ENCODE measurements around the gene PARVB. TPM values are rescaled to one million over a fixed set of nuclear protein-coding genes. Genes with fewer than 3 reads are reported as not detected.

Gene PARVB
- total RNA-seq, 2 experiments from 2014 or later: 42.7 to 45.9 TPM

GRCh38 chr22:44019416-44019815 is 4.7 kb upstream of the PARVB start:
- no peak overlapping the region for H3K27ac Mint-ChIP-seq
- no peaks in the 10 kb centered on the region for H3K27me3 Mint-ChIP-seq
- H3K36me3 Mint-ChIP-seq (ENCODE audit: low read depth): peaks cover 2% of the 10 kb centered on the region
- intact Hi-C loops (cut with DNase I, micrococcal nuclease): no loop called here
- no peaks in the 10 kb centered on the region for H3K9me3 Mint-ChIP-seq (ENCODE audit: low read depth)
- ChIA-PET POLR2A (no interaction called here), CTCF (interaction anchor here (0.7 kb wide), 1 partner anchor 74 kb away, joined by 3 read pairs; no protein-coding TSS in a partner anchor)
- H3K4me3 Mint-ChIP-seq: no peak overlapping the region
- peaks cover 14% of the 10 kb centered on the region for H3K4me1 Mint-ChIP-seq
- ATAC-seq (no peak), DNase-seq (no peak)

- no peaks in the 10 kb centered on the region for H3K9me3 Mint-ChIP-seq (ENCODE audit: low read depth)
- no peak overlapping the region for H3K4me3 Mint-ChIP-seq
- CTCF ChIA-PET: interaction anchor here (0.7 kb wide), 1 partner anchor 74 kb away, joined by 3 read pairs; no protein-coding TSS in a partner anchor
- intact Hi-C loops (cut with DNase I, micrococcal nuclease): no loop called here
- no peak overlapping the region for H3K27ac Mint-ChIP-seq
- peaks cover 14% of the 10 kb centered on the region for H3K4me1 Mint-ChIP-seq
- H3K27me3 Mint-ChIP-seq: no peaks in the 10 kb centered on the region
- POLR2A ChIA-PET: interaction anchor here (0.7 kb wide), 1 partner anchor 66 kb away, joined by 5 read pairs; no protein-coding TSS in a partner anchor
- H3K36me3 Mint-ChIP-seq (ENCODE audit: low read depth): peaks cover 2% of the 10 kb centered on the region
- no peak for DNase-seq
- no peak for ATAC-seq
Measured at GRCh38 chr22:44019846-44020245, 4.3 kb upstream of the PARVB start.

GRCh38 chr22:44020981-44021380 is 3.1 kb upstream of the PARVB start:
- no peak overlapping the region for H3K27ac Mint-ChIP-seq
- H3K4me3 Mint-ChIP-seq: no peak overlapping the region

GRCh38 chr22:44023404-44024287 is 456 bp upstream of the PARVB start:
- H3K36me3 Mint-ChIP-seq (ENCODE audit: low read depth): peaks cover 2% of the 10 kb centered on the region
- POLR2A ChIA-PET: no interaction called here
- H3K4me1 Mint-ChIP-seq: peaks cover 31% of the 10 kb centered on the region
- ATAC-seq: peak; percentile 52
- peak overlapping the region; percentile 81 for H3K4me3 Mint-ChIP-seq
- peak; percentile 60 for DNase-seq
- intact Hi-C loops (cut with DNase I, micrococcal nuclease): loop anchor here in 1 of 2 experiments (1.0 kb wide), 1 partner anchor 68 kb away; the partner anchor contains the start of gene SAMM50
- peak overlapping the region; percentile 65 for H3K27ac Mint-ChIP-seq
- CTCF ChIA-PET: interaction anchor here (0.5 to 1.0 kb wide), 2 partner anchors 30 to 1656 kb away, joined by 3 to 4 read pairs; no protein-coding TSS in a partner anchor
- H3K9me3 Mint-ChIP-seq (ENCODE audit: low read depth): no peaks in the 10 kb centered on the region
- peaks cover 9% of the 10 kb centered on the region for H3K27me3 Mint-ChIP-seq

More at GRCh38 chr22:44020981-44021380, 3.1 kb upstream of the PARVB start:
- intact Hi-C loops (cut with DNase I, micrococcal nuclease): no loop called here
- no peak for DNase-seq
- no peaks in the 10 kb centered on the region for H3K9me3 Mint-ChIP-seq (ENCODE audit: low read depth)
- POLR2A ChIA-PET: no interaction called here
- peaks cover 8% of the 10 kb centered on the region for H3K27me3 Mint-ChIP-seq
- H3K4me1 Mint-ChIP-seq: peaks cover 18% of the 10 kb centered on the region
- ATAC-seq: no peak
- peaks cover 2% of the 10 kb centered on the region for H3K36me3 Mint-ChIP-seq (ENCODE audit: low read depth)
- CTCF ChIA-PET: no interaction called here

GRCh38 chr22:44025171-44026065 is 1.3 kb downstream of the PARVB start:
- H3K36me3 Mint-ChIP-seq (ENCODE audit: low read depth): peaks cover 2% of the 10 kb centered on the region
- ATAC-seq: no peak
- ChIA-PET POLR2A (no interaction called here), CTCF (interaction anchor here (1.3 kb wide), 1 partner anchor 32 kb away, joined by 6 read pairs; no protein-coding TSS in a partner anchor)
- H3K9me3 Mint-ChIP-seq (ENCODE audit: low read depth): no peaks in the 10 kb centered on the region
- H3K4me3 Mint-ChIP-seq: peak overlapping the region; percentile 78
- peak overlapping the region; percentile 80 for H3K27ac Mint-ChIP-seq
- H3K27me3 Mint-ChIP-seq: peaks cover 9% of the 10 kb centered on the region
- intact Hi-C loops (cut with DNase I, micrococcal nuclease): loop anchor here in 1 of 2 experiments (5.0 kb wide), 1 partner anchor 157 kb away; the partner anchor contains the start of gene PARVG
- H3K4me1 Mint-ChIP-seq: peaks cover 33% of the 10 kb centered on the region
- DNase-seq: no peak

- Mint-ChIP-seq H3K27me3 (peaks cover 9% of the 10 kb centered on the region), H3K4me1 (peaks cover 39% of the 10 kb centered on the region), H3K36me3 (ENCODE audit: low read depth) (peaks cover 2% of the 10 kb centered on the region), H3K27ac (peak overlapping the region; percentile 93), H3K9me3 (ENCODE audit: low read depth) (no peaks in the 10 kb centered on the region), H3K4me3 (peak overlapping the region; percentile 78)
- CTCF ChIA-PET: interaction anchor here (0.7 to 1.3 kb wide), 2 partner anchors 33 to 599 kb away, joined by 3 to 6 read pairs; no protein-coding TSS in a partner anchor
- ATAC-seq (no peak), DNase-seq (no peak)
- POLR2A ChIA-PET: no interaction called here
- intact Hi-C loops (cut with DNase I, micrococcal nuclease): loop anchor here in 1 of 2 experiments (5.0 kb wide), 1 partner anchor 156 kb away; the partner anchor contains the start of gene PARVG
Measured at GRCh38 chr22:44026066-44026629, 2.0 kb downstream of the PARVB start.

- DNase-seq (peak; percentile 86), ATAC-seq (peak; percentile 76)
- H3K9me3 Mint-ChIP-seq (ENCODE audit: low read depth): no peaks in the 10 kb centered on the region
- ChIA-PET POLR2A (interaction anchor here (0.6 kb wide), 1 partner anchor 33 kb away, joined by 3 read pairs; no protein-coding TSS in a partner anchor), CTCF (interaction anchor here (0.5 to 1.3 kb wide), 3 partner anchors 34 to 599 kb away, joined by 3 to 6 read pairs (median 3); partner anchors contain the start of gene SAMM50)
- H3K36me3 Mint-ChIP-seq (ENCODE audit: low read depth): peaks cover 2% of the 10 kb centered on the region
- peaks cover 41% of the 10 kb centered on the region for H3K4me1 Mint-ChIP-seq
- H3K4me3 Mint-ChIP-seq: peak overlapping the region; percentile 78
- intact Hi-C loops (cut with DNase I, micrococcal nuclease): loop anchor here in 1 of 2 experiments (5.0 kb wide), 1 partner anchor 155 kb away; the partner anchor contains the start of gene PARVG
- H3K27me3 Mint-ChIP-seq: peaks cover 9% of the 10 kb centered on the region
- H3K27ac Mint-ChIP-seq: peak overlapping the region; percentile 93
Measured at GRCh38 chr22:44026630-44027511, 2.8 kb downstream of the PARVB start.

GRCh38 chr22:44028091-44028490 is 4.0 kb downstream of the PARVB start:
- H3K27me3 Mint-ChIP-seq: peaks cover 9% of the 10 kb centered on the region
- DNase-seq (no peak), ATAC-seq (no peak)
- no peaks in the 10 kb centered on the region for H3K36me3 Mint-ChIP-seq (ENCODE audit: low read depth)
- CTCF ChIA-PET: no interaction called here
- intact Hi-C loops (cut with DNase I, micrococcal nuclease): loop anchor here in 1 of 2 experiments (5.0 kb wide), 1 partner anchor 154 kb away; the partner anchor contains the start of gene PARVG
- POLR2A ChIA-PET: no interaction called here
- H3K27ac Mint-ChIP-seq: peak overlapping the region; percentile 62
- H3K4me1 Mint-ChIP-seq: peaks cover 39% of the 10 kb centered on the region
- H3K4me3 Mint-ChIP-seq: no peak overlapping the region
- H3K9me3 Mint-ChIP-seq (ENCODE audit: low read depth): no peaks in the 10 kb centered on the region

- Mint-ChIP-seq H3K27ac (no peak overlapping the region), H3K27me3 (peaks cover 9% of the 10 kb centered on the region), H3K4me3 (no peak overlapping the region), H3K9me3 (ENCODE audit: low read depth) (no peaks in the 10 kb centered on the region), H3K36me3 (ENCODE audit: low read depth) (no peaks in the 10 kb centered on the region), H3K4me1 (peaks cover 35% of the 10 kb centered on the region)
- POLR2A ChIA-PET: no interaction called here
- DNase-seq (no peak), ATAC-seq (no peak)
- intact Hi-C loops (cut with DNase I, micrococcal nuclease): loop anchor here in 1 of 2 experiments (5.0 kb wide), 1 partner anchor 153 kb away; the partner anchor contains the start of gene PARVG
- CTCF ChIA-PET: no interaction called here
Measured at GRCh38 chr22:44029069-44029468, 5.0 kb downstream of the PARVB start.

GRCh38 chr22:44030051-44030701 is 6.1 kb downstream of the PARVB start:
- ATAC-seq (no peak), DNase-seq (no peak)
- H3K9me3 Mint-ChIP-seq (ENCODE audit: low read depth): no peaks in the 10 kb centered on the region
- no peak overlapping the region for H3K27ac Mint-ChIP-seq
- no peak overlapping the region for H3K4me3 Mint-ChIP-seq
- ChIA-PET CTCF (no interaction called here), POLR2A (no interaction called here)
- peaks cover 7% of the 10 kb centered on the region for H3K27me3 Mint-ChIP-seq
- intact Hi-C loops (cut with DNase I, micrococcal nuclease): no loop called here
- H3K4me1 Mint-ChIP-seq: peaks cover 35% of the 10 kb centered on the region
- H3K36me3 Mint-ChIP-seq (ENCODE audit: low read depth): no peaks in the 10 kb centered on the region

Measured in activated CD4-positive, alpha-beta T cell treated with anti-CD3 and anti-CD28 coated beads for 36 hours (primary cell).